Activated naive CD8-positive, alpha-beta T cell (primary cell): ENCODE measurements around the gene TPSD1.
"Not testable (repeated sequence)": the region's sequence is repeated elsewhere in the genome, so short reads cannot be mapped to it uniquely, and the experiment has no call there.

ENCODE experiments used
- H3K27ac Mint-ChIP-seq: one replicate; pipeline ENCODE4 v1.8.0; 2021; ENCODE audit warnings: mixed read lengths
- H3K27me3 Mint-ChIP-seq: one replicate; pipeline ENCODE4 v1.8.0; 2021; ENCODE audit warnings: mixed read lengths
- H3K36me3 Mint-ChIP-seq: one replicate; pipeline ENCODE4 v1.8.0; 2021; ENCODE audit warnings: mixed read lengths
- H3K4me1 Mint-ChIP-seq: one replicate; pipeline ENCODE4 v1.8.0; 2021; ENCODE audit warnings: low read depth, mixed read lengths
- H3K4me3 Mint-ChIP-seq: one replicate; pipeline ENCODE4 v1.8.0; 2021; ENCODE audit warnings: mild to moderate bottlenecking, mixed read lengths
- H3K9me3 Mint-ChIP-seq: one replicate; pipeline ENCODE4 v1.8.0; 2021; ENCODE audit warnings: low read depth, mixed read lengths

Gene TPSD1

GRCh38 chr16:1217526-1217925 lies 38.3 kb upstream of the TPSD1 start:
- Mint-ChIP-seq H3K27ac (no peak overlapping the region), H3K9me3 (no peaks in the 10 kb centered on the region), H3K36me3 (no peaks in the 10 kb centered on the region), H3K27me3 (no peaks in the 10 kb centered on the region), H3K4me1 (no peaks in the 10 kb centered on the region), H3K4me3 (no peak overlapping the region)

- Mint-ChIP-seq H3K9me3 (no peaks in the 10 kb centered on the region), H3K27ac (no peak overlapping the region), H3K36me3 (no peaks in the 10 kb centered on the region), H3K27me3 (no peaks in the 10 kb centered on the region), H3K4me3 (no peak overlapping the region), H3K4me1 (no peaks in the 10 kb centered on the region)
Measured at GRCh38 chr16:1218061-1218929, 37.6 kb upstream of the TPSD1 start.

GRCh38 chr16:1218930-1219611 lies 36.8 kb upstream of the TPSD1 start:
- H3K4me1 Mint-ChIP-seq: no peaks in the 10 kb centered on the region
- H3K27ac Mint-ChIP-seq: no peak overlapping the region
- H3K9me3 Mint-ChIP-seq: no peaks in the 10 kb centered on the region
- H3K4me3 Mint-ChIP-seq: no peak overlapping the region
- H3K36me3 Mint-ChIP-seq: no peaks in the 10 kb centered on the region
- no peaks in the 10 kb centered on the region for H3K27me3 Mint-ChIP-seq

GRCh38 chr16:1220098-1220728 lies 35.7 kb upstream of the TPSD1 start:
- Mint-ChIP-seq H3K4me3 (no peak overlapping the region), H3K36me3 (no peaks in the 10 kb centered on the region), H3K27me3 (no peaks in the 10 kb centered on the region), H3K27ac (no peak overlapping the region), H3K9me3 (no peaks in the 10 kb centered on the region), H3K4me1 (no peaks in the 10 kb centered on the region)

GRCh38 chr16:1220841-1221627 lies 34.8 kb upstream of the TPSD1 start:
- Mint-ChIP-seq H3K9me3 (no peaks in the 10 kb centered on the region), H3K4me3 (no peak overlapping the region), H3K27ac (no peak overlapping the region), H3K27me3 (no peaks in the 10 kb centered on the region), H3K4me1 (no peaks in the 10 kb centered on the region), H3K36me3 (no peaks in the 10 kb centered on the region)

- Mint-ChIP-seq H3K4me3 (no peak overlapping the region), H3K27ac (no peak overlapping the region), H3K36me3 (no peaks in the 10 kb centered on the region), H3K27me3 (no peaks in the 10 kb centered on the region), H3K9me3 (no peaks in the 10 kb centered on the region), H3K4me1 (no peaks in the 10 kb centered on the region)
Measured at GRCh38 chr16:1221628-1222552, 34.0 kb upstream of the TPSD1 start.

- Mint-ChIP-seq H3K9me3 (no peaks in the 10 kb centered on the region), H3K27ac (no peak overlapping the region), H3K36me3 (no peaks in the 10 kb centered on the region), H3K27me3 (no peaks in the 10 kb centered on the region), H3K4me1 (no peaks in the 10 kb centered on the region), H3K4me3 (no peak overlapping the region)
Measured at GRCh38 chr16:1222553-1223354, 33.1 kb upstream of the TPSD1 start.

GRCh38 chr16:1223355-1224214 lies 32.3 kb upstream of the TPSD1 start:
- H3K9me3 Mint-ChIP-seq: no peaks in the 10 kb centered on the region
- H3K36me3 Mint-ChIP-seq: no peaks in the 10 kb centered on the region
- no peaks in the 10 kb centered on the region for H3K27me3 Mint-ChIP-seq
- no peak overlapping the region for H3K4me3 Mint-ChIP-seq
- no peaks in the 10 kb centered on the region for H3K4me1 Mint-ChIP-seq
- no peak overlapping the region for H3K27ac Mint-ChIP-seq

GRCh38 chr16:1224558-1224957 lies 31.3 kb upstream of the TPSD1 start:
- H3K4me3 Mint-ChIP-seq: no peak overlapping the region
- H3K27ac Mint-ChIP-seq: no peak overlapping the region
- H3K4me1 Mint-ChIP-seq: no peaks in the 10 kb centered on the region
- H3K9me3 Mint-ChIP-seq: no peaks in the 10 kb centered on the region
- H3K27me3 Mint-ChIP-seq: no peaks in the 10 kb centered on the region
- no peaks in the 10 kb centered on the region for H3K36me3 Mint-ChIP-seq

GRCh38 chr16:1225051-1225451 lies 30.8 kb upstream of the TPSD1 start, which contains the start of gene TPSG1:
Gene TPSG1, minus strand, starts transcription at chr16:1225268. Its CDS starts 16 bp downstream, at chr16:1225252.
- Mint-ChIP-seq H3K27me3 (no peaks in the 10 kb centered on the region), H3K27ac (no peak within 1 kb of the TSS), H3K4me1 (no peaks in the 10 kb centered on the region), H3K9me3 (no peaks in the 10 kb centered on the region), H3K36me3 (no peaks in the 10 kb centered on the region), H3K4me3 (no peak within 1 kb of the TSS)

GRCh38 chr16:1225728-1226311 lies 30.0 kb upstream of the TPSD1 start:
- not testable (repeated sequence) for H3K27ac Mint-ChIP-seq, H3K4me3 Mint-ChIP-seq, H3K4me1 Mint-ChIP-seq, H3K9me3 Mint-ChIP-seq, H3K36me3 Mint-ChIP-seq, H3K27me3 Mint-ChIP-seq

- not testable (repeated sequence) for H3K4me3 Mint-ChIP-seq, H3K36me3 Mint-ChIP-seq, H3K4me1 Mint-ChIP-seq, H3K9me3 Mint-ChIP-seq, H3K27ac Mint-ChIP-seq, H3K27me3 Mint-ChIP-seq
Measured at GRCh38 chr16:1226692-1227091, 29.2 kb upstream of the TPSD1 start.
